Raji (cell line): ENCODE results near the gene DDX51.

Experiments used
- POLR2A ChIP-seq: IDR thresholded peaks from 2 replicates; pipeline ENCODE4 v1.6.1; 2011; ENCODE audit warnings: low read depth, low read length, control low read depth; ENCODE audit not compliant: insufficient read depth

Gene DDX51

DNA sequence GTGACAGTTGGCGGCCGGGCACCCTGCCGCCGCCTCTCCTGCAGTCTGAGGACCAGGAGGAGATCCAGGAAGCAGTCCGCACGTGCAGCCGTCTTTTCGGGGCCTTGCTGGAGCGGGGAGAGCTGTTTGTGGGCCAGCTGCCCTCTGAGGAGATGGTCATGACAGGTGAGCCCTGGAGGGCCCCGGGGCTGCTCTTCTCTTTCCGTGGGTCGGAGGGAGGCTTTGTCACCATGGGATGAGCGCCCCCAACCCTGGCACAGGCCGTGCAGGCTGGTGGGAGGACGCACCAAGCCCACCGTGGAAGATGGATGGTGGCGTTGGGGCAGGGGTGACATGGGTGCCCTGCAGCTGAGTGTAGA lies 670 bp upstream of the DDX51 start:
- TF ChIP-seq POLR2A, result no peak

DNA sequence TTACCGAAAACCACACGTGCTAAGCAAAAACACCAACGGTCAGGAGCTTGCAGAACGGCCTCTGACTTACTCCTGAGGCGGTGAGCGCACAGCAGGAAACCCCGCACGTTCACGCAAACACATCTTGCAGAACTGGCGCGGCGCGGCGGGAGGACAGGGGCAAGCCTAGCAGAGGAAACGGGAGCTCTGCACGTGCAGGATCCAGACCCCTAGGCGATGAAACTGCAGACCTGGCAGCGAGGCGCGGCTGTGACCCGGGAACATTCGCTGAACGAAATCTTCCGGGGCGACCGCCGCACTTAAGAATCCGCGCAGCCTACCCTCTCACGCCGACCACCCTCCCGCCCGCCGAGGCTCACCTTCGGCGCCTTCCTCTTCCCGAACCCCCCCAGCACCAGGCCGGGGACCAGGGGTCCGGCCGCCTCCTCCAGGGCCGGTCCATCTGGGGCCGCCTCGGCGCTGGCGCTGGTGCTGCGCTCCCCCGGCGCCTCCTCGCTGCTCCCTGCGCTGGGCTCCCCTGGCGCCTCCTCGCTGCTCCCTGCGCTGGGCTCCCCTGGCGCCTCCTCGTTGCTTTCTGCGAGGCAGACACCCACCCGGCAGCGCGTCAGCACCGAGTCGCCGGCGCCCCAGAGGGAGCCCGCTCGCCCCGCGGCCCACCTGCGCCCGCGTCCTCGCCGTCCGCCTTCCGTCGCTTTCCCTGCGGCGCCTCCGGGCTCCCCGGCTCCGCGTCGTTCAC lies 615 bp downstream of the DDX51 start:
- no peak for TF ChIP-seq POLR2A

DNA sequence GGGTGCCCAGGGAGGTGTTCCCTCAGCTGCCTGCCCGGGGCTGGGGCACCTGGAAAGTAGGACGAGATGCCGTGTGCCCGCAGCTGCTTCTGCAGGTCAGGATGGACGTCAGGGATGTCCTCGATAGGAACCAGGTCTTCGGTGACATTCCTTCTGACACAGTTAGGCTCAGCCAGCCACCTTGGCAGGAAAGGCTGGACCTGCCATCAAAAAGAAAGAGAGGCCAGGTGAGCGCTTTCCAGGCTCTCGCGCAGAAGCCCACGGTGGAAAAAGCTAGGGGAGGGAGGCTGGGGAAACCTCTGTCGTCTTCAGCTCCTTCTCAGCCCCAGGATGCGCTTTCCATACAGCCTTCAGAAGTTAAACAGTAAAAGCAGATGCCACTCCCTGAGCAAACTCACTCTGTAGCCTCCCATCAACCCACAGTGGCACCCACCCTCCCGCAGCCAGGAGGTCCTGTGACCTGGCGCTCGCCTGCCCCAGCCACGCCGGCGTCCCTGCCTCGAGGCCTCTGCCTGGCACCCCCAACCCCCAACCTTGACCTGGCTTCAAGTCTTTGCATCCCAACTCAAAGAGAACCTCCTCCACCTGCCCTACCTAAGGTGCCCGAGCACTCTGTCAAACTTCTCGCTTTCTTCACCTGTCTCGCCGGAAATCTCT lies 1.3 kb downstream of the DDX51 start:
- no peak for TF ChIP-seq POLR2A

DNA sequence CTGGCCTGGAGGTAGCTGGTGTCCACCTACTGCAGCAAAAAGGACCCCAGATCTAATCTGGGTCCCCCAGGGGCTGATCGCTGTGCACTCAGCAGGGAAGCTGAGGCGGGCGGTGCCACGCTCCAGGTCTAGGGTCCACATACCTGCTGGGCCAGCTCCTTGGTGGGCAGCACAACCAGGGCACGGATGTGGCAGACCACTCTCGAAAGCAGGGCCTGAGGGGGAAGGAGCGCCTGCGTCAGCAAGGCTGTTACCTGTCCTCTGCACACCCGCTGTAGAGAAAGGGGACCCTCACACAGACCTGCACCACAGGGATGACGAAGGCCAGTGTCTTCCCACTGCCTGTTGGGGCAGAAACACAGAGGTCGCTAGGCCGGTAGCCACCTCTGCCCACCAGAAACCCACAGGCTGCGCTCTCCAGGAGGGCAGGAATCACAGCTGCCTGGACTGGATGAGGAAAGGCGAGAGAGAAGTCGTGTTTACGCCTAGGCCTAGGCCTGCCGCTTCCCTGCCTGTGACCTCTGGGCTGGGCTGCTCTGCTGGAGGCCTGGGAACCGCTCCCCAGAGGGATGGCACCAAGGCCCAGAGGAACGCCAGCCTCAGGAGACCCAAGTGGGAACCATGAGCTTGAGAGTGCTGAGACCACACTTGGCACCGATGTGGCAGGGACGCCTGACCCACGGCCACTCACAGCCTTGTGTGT lies 2.0 kb downstream of the DDX51 start:
- no peak for TF ChIP-seq POLR2A

DNA sequence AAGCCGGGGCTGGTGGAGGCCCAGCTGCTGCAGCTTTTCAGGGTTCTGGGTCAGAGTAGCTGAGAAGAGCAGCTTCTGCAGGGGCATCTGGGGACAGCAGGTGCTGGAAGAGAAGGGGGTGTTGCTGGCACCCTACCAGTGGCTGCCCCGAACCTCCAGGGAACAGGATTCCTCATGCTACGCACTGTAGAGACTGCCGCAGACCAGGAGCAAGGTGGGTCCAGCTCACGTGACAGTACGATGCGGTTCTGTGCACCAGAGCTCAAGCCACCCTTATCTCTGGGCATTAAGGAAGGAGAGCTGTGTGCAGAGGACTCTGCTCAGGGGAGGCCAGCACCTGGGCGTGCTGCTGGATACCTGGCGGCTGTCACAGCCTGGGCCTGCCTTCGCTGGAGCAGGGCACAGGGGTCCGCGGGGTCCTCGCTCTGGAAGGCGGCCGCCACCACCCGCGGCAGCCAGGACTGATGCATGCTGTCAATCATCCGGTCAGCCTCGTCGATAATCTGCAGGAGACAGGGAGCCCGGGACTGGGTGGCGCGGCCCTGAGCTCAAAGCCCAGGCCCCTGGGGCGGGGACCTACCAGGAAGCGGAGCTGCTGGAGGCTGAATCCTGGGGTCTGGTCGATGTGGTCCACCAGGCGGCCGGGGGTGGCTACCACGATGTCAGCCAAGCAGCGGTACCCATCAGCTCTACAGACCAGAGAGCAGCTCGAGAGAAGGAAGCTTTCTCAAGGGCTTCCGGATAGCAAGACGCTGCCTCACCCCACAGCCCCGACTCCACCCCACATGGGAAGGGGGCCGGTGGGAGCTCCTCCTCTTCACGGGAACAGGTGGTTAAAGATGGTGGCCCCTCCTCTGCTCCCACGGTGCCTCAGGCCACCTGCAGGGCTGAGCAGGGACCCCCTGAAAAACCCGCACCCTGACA lies 2.9 kb downstream of the DDX51 start:
- TF ChIP-seq POLR2A, result no peak

DNA sequence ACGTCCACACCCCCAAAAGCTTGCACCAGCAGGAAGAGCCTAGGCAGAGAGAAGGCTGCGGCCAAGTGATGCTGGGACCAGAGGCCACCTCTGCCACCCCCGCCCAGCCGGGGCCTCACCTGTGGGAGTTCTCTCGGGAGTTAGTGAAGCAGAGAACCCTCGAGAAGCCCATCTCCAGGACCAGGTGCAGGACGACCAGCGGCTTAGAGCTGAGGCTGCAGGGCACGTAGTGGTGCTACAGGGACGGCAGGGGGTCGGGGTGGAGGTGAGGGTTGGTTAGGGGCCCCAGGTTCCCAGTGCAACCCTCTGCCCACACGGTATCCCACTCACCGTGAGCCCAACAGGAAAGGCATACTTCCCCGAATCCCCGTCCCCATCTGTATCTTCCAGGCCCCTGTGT lies 3.6 kb downstream of the DDX51 start:
- TF ChIP-seq POLR2A, result no peak

DNA sequence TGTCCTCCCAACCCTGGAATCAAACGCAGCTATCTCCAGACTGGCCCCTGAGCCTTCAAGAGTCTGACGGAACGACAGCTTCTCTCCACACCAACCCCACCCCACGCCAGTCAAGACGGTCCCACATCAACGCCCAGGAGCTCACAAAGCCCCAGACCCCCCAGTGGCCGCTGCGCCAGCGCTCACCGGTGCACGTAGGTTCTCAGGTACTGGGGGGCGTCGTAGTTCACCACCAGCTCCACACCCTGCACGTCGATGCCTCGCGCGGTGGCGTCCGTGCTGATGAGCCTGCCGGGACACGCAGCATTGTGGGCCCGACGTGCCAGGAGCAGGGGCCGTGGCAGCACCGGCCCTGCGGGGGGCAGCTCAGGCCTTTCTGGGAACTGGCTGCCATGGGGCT lies 4.2 kb downstream of the DDX51 start:
- TF ChIP-seq POLR2A, result no peak

DNA sequence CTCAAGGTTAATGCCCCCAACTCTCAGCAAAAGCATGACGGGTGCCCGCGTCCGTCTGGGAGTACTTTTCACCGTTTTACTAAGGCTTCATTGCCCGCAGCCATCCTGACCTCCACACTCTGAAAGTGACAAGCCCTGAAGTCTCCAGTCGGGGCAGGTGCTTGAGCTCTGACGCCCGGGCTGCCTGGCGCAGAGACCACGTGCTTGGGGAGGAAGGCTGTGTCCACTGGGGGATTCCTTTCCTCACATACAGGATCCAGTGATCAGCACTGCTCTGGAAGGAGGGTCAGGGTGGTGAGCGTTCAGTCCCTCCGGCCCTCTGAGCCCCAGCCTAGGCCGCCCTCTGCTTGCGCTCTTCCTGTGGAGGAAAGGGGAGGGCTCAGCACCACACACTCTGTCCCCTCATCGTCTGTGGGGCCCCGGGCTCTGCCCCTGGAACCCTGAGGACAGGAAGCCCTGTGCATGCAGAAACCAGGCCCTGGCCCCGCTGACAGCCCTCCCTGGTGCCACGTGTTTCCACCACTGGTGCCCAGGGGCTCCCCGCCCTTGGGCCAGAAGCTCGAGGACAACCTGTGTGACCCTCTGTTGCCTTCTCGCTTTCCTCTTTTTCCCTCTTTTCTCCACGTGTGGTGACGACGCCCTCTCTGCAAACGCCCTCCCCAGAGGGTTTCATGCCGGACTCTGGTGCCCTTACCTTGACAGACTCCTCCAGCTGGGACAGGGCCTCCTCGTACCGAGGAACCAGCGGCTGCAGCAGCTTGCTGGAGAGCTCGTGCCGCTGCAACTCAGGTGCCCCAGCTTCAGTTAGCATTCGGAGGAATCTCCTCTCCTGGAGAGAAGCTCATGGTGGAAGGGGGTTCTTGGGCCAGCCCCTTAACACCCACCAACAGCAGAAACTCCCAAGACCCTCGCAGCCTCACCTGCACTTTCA lies 4.9 kb downstream of the DDX51 start:
- no peak for TF ChIP-seq POLR2A

DNA sequence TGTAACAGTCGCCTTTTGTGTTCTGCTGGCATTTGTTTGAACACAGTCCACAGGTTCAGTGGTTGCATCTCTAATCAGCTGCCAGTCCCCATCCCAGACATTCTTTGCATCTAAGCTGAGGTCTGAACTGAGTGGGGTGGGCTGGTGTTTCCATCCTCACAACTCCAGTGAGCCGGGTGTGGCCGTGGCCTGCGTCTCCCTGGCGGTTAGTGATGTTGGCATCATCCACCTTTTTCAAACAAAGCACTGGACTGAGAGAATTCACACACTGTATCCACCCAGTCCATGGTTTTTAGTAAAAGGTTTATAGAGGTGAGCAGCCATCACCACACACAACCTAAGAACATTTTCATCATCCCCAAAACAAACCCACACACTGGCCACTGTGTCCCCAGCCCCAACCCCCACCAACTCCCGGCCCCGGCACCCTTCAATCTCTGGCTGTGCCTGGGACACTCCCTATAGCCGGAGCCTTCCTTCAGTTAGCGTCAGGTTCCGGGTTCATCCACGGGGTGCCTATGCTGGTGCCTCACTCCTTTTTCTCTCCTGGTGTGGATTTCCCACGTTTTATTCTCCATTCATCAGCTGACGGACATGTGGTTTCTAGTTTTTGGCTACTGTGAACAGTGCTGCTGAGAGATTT lies 6.5 kb downstream of the DDX51 start:
- TF ChIP-seq POLR2A, result no peak

DNA sequence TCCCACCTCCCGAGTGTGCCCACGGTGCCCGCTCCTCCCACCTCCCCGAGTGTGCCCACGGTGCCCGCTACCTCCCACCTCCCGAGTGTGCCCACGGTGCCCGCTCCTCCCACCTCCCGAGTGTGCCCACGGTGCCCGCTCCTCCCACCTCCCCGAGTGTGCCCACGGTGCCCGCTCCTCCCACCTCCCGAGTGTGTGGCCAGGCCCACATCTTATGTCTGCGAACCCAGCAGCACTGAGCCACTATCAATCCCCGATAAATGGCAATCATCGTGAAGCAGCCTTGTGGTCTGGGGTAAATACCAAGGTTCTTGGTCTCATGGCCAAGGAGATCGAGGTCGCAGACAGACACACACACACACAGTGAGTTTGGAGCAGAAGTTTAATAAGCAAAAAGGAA lies 7.9 kb downstream of the DDX51 start:
- TF ChIP-seq POLR2A, result 0 out of 2 replicates have a peak, but pooled peaks have one; percentile 6

DNA sequence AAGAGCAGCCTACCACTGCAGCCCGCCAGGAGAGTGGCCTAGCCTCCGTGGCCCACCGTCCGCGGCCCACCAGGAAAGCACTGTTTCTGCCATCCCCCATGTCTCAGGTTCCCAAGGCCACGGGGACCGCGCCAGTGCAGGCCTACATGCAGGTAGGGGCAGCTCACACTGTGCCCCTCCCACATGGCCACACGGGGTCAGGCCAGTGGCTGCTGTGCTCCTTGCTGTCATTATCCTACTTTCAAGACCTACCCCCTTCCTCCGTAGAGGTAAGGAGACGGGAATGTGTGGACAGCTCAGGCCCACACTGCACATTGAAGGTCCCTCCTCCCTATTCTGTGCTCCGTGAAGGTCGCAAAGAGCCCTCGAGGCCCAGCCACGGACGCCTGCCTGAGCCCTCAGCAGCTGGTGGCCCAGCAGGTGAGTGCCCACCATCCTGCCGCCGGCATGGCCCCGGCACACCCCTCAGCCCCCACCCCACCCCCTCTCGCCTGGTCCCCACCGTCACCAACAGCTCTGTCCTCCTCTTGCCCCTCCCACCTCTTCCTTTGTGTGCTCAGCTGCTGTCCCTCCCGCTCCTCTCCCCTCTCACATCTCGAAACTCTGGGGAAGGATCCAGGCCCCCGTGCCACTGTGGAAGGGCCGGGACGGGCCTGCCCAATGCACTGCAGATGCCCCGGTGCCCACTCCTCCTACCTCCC lies 10.0 kb downstream of the DDX51 start:
- TF ChIP-seq POLR2A, result no peak

DNA sequence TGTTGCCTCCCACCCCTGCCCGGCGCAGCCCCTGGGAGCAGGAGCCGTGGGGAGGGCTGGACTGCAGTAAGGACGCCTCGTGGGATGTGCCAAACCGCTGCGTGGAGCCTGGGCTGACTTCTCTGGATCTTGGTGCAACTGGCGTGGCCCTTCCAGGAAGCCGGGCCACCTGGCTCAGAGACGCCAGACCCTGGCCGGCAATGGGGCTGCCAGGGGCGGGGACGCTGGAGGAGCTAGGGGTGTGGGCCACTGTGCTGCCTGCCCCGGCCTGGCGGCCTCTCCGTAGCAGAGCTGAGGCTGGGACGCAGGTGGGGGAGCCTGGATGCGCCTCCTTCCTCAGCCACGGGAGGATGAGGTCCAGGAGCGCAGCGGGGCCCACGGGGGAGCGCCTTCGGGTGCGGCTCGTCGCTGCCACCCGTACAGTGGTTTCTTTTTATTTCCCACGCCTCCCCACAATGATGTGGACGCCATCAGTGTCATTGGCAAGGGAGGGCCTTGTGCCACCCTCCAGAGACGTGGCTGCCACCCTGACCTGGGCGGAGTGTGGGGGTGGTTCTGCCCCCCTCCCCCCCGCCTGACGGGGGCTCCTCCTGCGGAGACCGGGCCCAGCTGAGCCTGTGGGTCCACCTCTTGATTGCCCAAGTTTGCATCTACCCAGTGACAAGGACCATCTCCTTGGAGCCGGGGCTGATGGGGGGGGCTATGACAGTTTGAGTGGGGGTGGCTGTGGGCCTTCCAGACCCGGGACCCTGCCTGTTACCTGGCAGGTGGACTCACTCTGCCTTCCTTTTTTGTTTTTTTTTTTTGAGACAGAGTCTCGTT lies 11.3 kb downstream of the DDX51 start:
- TF ChIP-seq POLR2A, result no peak
